ENCODE data around the gene C1QTNF8.

C1QTNF8 gene, protein sequence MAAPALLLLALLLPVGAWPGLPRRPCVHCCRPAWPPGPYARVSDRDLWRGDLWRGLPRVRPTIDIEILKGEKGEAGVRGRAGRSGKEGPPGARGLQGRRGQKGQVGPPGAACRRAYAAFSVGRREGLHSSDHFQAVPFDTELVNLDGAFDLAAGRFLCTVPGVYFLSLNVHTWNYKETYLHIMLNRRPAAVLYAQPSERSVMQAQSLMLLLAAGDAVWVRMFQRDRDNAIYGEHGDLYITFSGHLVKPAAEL

GRCh38 chr16:1096169-1097082 lies at the start of gene C1QTNF8:
C1QTNF8 (minus strand) TSS chr16:1096244; CDS start chr16:1094922, 1,322 bp downstream.
- H3K4me3 ChIP-seq (ENCODE audit: low read depth, low read length): no peak within 1 kb of the TSS

GRCh38 chr16:1145383-1146100 lies 49.5 kb upstream of the C1QTNF8 start:
- no peak overlapping the region for H3K4me3 ChIP-seq (ENCODE audit: low read depth, low read length)

DNA sequence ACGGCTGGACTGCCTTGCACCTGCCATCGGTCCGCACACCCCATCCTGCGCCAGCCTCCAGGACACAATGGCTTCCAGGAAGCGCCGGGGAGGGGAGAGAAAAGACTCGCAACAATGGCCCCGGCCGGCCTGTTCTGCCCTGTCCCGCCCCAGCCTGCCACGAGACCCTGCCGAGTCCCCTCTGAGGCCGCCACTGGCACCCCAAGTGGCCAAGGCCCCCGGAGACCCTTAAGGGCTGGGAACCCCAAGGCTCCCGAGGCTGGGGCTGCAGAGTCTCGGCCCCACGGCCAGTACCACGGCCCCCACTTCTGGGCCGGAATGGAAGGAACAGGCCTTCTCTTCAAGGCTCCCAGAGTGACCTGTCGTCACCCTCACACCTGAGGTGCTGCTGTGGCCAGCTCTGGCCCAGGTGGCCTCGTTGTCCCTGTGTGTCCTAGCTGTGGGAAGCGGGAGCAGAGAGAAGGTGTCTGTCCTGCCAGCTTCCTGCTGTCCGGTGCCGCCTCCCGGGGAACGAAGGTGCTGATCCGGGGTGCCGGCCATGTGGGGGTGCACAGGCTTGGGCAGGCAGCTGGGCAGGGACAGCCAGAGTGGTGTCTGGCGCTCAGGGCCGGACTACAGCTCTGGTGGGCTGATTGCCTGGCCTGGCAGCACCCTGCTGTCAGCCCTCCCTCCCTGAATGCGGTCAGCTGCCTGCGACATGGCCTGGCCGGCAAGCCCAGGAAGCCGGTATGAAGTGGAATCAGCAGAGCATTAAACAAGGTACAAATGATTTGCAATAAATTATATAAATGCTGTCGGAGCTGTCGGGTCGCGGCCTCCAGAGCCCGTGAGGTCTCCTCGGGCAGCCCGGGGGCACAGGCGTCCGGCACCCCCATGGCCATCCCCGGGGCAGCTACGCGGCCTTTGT lies 48.7 kb upstream of the C1QTNF8 start:
- no peak overlapping the region for H3K4me3 ChIP-seq (ENCODE audit: low read depth, low read length)

DNA sequence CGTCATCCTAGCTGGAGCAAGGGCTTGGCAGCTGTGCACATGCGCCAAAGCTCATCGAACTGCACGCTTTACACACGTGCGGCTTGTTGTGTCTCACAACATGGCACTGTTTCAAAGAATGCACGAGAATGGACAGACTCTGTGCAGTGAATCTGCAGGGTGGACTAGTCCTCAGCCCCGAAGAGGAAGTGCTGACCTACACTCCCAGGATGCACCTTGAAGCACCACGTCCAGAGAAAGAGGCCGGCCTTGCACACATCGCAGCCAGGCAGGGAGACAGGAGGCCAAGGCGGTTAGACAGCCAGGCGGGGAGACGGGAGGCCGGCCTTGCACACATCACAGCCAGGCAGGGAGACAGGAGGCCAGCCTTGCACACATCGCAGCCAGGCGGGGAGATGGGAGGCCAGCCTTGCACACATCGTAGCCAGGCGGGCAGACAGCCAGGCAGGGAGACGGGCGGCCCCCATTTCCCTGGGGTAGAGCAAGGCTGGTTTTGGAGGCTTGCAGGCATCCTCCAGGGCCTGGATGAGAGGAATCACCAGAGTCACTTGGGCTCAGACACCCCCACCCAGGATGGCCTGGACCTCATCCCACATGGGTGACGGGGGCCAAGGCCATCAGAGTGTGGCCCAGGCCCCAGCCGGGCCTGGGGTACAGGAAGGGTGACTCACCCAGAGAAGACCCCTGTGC lies 47.9 kb upstream of the C1QTNF8 start:
- no peak overlapping the region for H3K4me3 ChIP-seq (ENCODE audit: low read depth, low read length)

DNA sequence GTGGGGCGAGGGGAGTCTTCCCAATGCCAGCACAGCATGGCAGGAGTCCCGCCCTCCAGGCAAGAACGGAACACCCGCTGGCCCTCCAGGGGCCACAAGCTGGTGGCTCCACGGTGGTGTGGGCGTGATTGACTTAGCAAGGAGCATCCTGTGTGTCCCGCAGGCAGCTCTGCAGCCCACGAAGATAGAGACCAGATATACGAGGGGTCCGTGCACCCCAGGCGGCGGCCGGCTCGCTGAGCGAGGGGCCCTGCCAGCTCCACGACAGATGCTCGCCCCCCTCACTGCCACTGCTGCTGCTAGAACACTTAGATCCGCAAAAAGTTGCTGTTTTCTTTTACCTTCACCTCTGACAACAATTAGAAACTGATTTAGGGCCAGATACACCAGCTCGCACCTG lies 46.9 kb upstream of the C1QTNF8 start:
- H3K4me3 ChIP-seq (ENCODE audit: low read depth, low read length): no peak overlapping the region

DNA sequence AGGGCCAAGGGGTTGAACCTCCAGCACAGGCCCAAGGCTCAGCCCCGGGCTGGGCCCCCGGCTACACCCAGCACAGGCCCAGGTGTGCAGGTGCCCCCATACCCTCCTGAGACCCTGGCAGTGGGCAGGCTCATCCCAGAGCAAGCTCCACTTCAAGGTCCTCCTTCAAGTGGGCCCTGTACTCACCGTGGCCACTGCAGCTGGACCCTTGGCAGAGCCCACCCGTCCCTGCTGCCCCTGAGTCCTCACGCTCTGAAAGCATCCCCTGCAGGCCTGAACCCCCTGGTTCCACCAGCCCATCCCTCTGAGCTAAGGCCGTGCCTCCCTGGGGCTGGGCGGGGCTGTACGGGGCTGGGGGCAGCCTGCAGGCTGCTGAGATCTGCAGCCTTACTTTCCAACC lies 45.7 kb upstream of the C1QTNF8 start:
- H3K4me3 ChIP-seq (ENCODE audit: low read depth, low read length): no peak overlapping the region

- H3K4me3 ChIP-seq (ENCODE audit: low read depth, low read length): no peak overlapping the region
Observed at GRCh38 chr16:1141191-1141590, 45.1 kb upstream of the C1QTNF8 start.

DNA sequence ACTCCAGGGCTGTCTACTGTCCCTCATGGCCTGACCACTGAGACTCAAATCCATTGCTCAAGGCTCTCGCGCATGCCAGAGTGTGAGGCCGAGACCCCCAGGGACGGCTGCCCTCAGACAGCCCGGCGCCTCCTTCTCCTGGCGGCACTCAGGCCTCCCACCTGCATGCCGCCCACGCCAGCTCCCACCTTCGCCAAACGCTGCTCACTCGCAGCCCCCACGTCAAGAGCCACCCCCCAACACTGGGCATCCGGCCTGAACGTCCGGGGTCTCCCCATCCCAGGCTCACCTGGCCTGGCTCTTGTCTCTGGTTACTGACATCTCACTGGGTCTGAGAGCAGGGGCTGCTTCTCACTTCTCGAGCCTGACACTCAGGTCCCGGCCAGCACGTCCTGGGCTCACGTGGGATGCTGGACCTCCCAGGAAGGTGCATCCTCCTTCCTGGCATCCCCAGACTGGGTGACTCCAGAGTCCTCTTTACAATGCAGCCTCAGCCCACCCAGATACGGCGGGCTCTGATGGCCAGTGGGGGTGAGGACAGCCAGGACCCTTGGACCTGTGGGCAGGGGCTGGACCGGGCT lies 44.6 kb upstream of the C1QTNF8 start:
- no peak overlapping the region for H3K4me3 ChIP-seq (ENCODE audit: low read depth, low read length)

GRCh38 chr16:1137604-1138003 lies 41.6 kb upstream of the C1QTNF8 start:
- H3K4me3 ChIP-seq (ENCODE audit: low read depth, low read length): no peak overlapping the region

- H3K4me3 ChIP-seq (ENCODE audit: low read depth, low read length): no peak overlapping the region
Observed at GRCh38 chr16:1135459-1135825, 39.4 kb upstream of the C1QTNF8 start.

- H3K4me3 ChIP-seq (ENCODE audit: low read depth, low read length): no peak overlapping the region
Observed at GRCh38 chr16:1134776-1135458, 38.9 kb upstream of the C1QTNF8 start.

DNA sequence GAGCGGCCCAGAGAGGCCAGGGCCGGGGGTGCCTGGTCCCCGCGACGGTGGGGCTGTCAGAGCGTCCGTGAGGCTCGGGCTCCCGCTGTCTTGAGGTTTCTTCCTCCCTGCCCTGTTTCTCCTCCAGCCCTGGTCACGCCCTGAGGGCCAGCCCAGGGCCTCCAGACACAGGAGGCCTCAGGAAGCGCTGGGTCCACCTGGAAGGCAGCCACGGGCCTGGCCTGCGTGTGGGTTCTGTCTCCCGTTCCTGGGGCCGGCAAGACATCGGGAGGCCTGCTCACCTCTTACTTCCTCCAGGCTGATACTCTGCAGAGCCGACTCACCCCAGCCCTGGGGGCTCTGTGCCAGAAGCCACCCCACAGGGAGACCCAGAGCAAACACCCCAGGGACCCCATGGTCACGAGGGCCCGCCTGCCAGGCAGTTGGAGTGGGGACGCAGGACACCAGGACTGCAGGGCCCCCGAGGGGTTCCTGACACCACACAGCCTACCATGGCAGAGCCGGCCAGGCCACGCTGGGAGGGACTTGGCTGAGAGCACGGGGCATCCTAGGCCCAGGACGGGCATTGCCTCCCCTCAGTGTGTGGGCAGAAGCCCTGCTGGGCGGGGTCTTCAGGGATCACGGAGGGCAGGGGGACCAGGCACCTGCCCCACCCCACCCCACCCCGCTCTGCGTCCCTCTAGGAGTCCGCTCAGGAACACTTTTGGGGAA lies 37.9 kb upstream of the C1QTNF8 start:
- H3K4me3 ChIP-seq (ENCODE audit: low read depth, low read length): no peak overlapping the region

GRCh38 chr16:1133271-1133670 lies 37.2 kb upstream of the C1QTNF8 start:
- H3K4me3 ChIP-seq (ENCODE audit: low read depth, low read length): no peak overlapping the region

GRCh38 chr16:1132431-1132830 lies 36.4 kb upstream of the C1QTNF8 start:
- no peak overlapping the region for H3K4me3 ChIP-seq (ENCODE audit: low read depth, low read length)

- no peak overlapping the region for H3K4me3 ChIP-seq (ENCODE audit: low read depth, low read length)
Observed at GRCh38 chr16:1131378-1131994, 35.4 kb upstream of the C1QTNF8 start.

DNA sequence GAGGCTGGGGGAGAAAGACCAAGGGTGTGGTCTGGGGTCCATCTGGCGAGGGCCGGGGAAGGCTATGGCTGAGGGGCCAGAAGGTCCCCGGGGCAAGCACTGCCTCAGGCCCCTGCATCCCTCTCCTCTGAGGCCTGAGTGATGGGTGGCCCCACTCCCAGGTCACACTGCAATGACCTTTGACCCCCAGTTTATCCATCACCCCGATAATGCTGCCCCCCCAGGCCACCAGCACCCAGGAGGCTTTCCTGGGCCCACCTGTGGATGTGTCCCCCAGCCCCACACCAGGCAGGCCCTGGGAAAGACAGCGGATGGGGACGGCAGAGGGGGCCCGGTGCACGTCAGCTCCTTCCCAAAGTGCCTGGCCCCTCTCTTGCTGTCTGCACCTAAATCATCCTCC lies 34.3 kb upstream of the C1QTNF8 start:
- no peak overlapping the region for H3K4me3 ChIP-seq (ENCODE audit: low read depth, low read length)

- no peak overlapping the region for H3K4me3 ChIP-seq (ENCODE audit: low read depth, low read length)
Observed at GRCh38 chr16:1129106-1129960, 33.3 kb upstream of the C1QTNF8 start.
